ENCODE data around the gene RBM47. TPM values are rescaled to one million over a fixed set of nuclear protein-coding genes. Genes with fewer than 3 reads are reported as not detected.
"Not testable (repeated sequence)": the region's sequence is repeated elsewhere in the genome, so short reads cannot be mapped to it uniquely, and the experiment has no call there.

The RBM47 gene
- total RNA-seq, 1 donor from 2014 or later = 7.1 TPM

DNA sequence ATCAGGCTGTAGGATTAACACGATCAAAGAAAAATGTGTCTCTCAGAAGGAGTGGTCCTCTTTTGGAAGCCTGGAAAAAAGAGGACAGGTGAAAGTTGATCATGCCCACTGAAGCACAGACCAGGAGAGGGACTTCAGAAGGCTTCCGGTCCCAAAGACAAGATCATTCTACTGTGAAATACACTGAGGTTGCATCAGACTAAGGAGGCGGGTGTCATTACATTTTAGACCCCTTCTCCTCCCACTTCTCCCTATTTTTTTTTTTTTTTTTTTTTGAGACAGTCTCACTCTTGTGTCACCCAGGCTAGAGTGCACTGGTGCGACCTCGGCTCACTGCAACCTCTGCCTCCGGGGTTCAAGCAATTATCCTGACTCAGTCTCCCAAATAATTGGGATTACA, 67.5 kb downstream of the RBM47 start:
- Histone ChIP-seq H3K27ac (no peak overlapping the region), H3K9me3 (no peaks in the 10 kb centered on the region), H3K27me3 (no peaks in the 10 kb centered on the region), H3K36me3 (no peaks in the 10 kb centered on the region), H3K4me1 (no peaks in the 10 kb centered on the region), H3K4me3 (no peak overlapping the region)
- intact Hi-C loops (cut with DNase I) = no loop called here
- no peak for DNase-seq (ENCODE audit: low spot score in 2 of 2)
- TF ChIP-seq, protein P1, sequence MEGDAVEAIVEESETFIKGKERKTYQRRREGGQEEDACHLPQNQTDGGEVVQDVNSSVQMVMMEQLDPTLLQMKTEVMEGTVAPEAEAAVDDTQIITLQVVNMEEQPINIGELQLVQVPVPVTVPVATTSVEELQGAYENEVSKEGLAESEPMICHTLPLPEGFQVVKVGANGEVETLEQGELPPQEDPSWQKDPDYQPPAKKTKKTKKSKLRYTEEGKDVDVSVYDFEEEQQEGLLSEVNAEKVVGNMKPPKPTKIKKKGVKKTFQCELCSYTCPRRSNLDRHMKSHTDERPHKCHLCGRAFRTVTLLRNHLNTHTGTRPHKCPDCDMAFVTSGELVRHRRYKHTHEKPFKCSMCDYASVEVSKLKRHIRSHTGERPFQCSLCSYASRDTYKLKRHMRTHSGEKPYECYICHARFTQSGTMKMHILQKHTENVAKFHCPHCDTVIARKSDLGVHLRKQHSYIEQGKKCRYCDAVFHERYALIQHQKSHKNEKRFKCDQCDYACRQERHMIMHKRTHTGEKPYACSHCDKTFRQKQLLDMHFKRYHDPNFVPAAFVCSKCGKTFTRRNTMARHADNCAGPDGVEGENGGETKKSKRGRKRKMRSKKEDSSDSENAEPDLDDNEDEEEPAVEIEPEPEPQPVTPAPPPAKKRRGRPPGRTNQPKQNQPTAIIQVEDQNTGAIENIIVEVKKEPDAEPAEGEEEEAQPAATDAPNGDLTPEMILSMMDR (IDR thresholded peaks at IDR 0.05) = no peak

DNA sequence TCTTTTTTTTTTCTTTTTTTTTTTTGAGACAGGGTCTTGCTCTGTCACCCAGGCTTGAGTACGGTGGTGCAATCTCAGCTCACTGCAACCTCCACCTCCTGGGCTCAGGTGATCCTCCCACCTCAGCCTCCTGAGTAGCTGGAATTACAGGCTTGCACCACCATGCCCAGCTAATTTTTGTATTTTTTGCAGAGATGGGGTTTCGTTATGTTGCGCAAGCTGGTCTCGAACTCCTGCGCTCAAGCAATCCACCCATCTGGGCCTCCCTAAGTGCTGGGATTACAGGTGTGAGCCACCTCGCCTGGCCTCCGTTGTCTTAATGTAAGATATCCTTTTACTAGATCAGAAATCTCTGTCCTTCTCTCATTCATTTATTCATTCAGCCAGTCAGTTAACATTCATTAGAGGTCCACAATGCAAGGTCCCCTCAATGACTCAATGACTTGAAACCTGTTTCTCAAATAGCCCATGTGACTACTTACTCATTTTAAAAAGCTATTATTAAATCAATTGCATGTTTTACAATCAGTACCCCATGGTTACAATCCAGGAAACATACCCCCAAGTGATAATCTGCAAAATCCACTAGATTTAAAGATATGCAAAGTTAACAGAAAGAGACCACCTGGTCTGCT, 68.0 kb downstream of the RBM47 start:
- intact Hi-C loops (cut with DNase I); H3K27me3 ChIP-seq; H3K36me3 ChIP-seq; H3K4me1 ChIP-seq; H3K27ac ChIP-seq; H3K4me3 ChIP-seq; DNase-seq (ENCODE audit: low spot score in 2 of 2); H3K9me3 ChIP-seq: not testable (repeated sequence)

DNA sequence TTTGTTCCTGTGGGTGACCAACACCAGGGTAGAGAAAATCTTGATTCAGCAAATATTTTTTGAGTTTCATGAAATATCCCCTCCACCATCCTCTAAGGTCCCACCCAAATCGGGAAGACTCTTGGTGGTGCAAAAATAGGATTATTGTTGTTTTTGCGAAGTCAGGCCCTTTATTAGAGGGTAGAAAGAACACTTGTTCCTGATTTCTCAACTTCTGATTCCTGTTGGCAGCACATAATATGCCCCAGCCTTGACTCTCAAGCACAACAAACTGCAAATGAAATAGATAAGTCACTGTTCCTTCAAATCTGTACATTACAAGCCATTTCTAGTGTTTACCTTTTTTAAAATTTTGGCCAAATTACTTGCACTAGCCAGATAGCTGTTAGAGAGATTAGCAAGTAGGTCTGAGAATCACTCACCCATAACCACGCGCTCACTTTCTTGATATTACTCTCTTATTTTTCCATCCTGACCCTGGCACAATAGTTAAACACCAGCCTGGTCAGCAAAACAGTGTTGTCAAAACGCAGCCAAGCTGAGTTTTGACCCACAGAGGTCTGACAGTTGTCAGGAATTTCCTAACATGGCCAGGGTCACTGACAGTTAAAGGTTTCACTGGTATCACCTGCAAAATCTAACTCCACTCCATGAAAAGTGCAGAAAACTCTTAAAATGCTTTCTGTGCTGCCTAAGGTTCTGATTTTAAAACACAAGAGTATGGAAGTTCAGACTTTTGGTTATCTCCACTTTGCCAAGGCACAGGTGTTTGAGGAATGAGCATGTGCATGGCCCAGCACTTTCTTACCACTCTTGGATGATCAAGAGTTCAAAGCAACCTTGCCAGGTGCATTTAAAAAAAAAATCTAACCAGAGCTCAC, 69.8 kb downstream of the RBM47 start:
- Histone ChIP-seq H3K4me1 (no peaks in the 10 kb centered on the region), H3K9me3 (no peaks in the 10 kb centered on the region), H3K27ac (no peak overlapping the region), H3K4me3 (no peak overlapping the region), H3K27me3 (no peaks in the 10 kb centered on the region), H3K36me3 (no peaks in the 10 kb centered on the region)
- TF ChIP-seq, protein P1 (IDR thresholded peaks at IDR 0.05) = no peak
- intact Hi-C loops (cut with DNase I) = no loop called here
- DNase-seq (ENCODE audit: low spot score in 2 of 2) = no peak

DNA sequence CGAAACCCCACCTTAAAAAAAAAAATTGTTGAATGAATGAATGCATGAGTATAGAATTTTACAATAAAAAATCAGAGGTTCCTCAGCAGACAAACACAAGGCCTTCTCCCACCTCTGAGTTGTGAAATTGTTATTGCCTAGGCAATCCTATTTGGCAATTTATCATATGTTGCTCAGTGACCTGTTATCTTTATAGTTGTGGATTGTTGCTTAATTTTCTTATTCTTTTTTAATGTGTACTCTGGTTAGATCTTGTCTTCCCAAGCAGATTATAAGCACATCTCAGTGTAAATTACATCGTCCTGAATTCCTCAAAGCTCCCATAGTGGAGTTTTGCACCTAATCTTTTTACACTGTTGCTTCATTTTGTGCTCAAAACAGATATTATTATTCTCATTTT, 71.9 kb downstream of the RBM47 start:
- H3K9me3 ChIP-seq = no peaks in the 10 kb centered on the region
- no peaks in the 10 kb centered on the region for H3K27me3 ChIP-seq
- H3K4me3 ChIP-seq = no peak overlapping the region
- H3K27ac ChIP-seq = no peak overlapping the region
- TF ChIP-seq, protein P1 (IDR thresholded peaks at IDR 0.05) = no peak
- H3K36me3 ChIP-seq = no peaks in the 10 kb centered on the region
- no peak for DNase-seq (ENCODE audit: low spot score in 2 of 2)
- H3K4me1 ChIP-seq = no peaks in the 10 kb centered on the region
- intact Hi-C loops (cut with DNase I) = no loop called here

DNA sequence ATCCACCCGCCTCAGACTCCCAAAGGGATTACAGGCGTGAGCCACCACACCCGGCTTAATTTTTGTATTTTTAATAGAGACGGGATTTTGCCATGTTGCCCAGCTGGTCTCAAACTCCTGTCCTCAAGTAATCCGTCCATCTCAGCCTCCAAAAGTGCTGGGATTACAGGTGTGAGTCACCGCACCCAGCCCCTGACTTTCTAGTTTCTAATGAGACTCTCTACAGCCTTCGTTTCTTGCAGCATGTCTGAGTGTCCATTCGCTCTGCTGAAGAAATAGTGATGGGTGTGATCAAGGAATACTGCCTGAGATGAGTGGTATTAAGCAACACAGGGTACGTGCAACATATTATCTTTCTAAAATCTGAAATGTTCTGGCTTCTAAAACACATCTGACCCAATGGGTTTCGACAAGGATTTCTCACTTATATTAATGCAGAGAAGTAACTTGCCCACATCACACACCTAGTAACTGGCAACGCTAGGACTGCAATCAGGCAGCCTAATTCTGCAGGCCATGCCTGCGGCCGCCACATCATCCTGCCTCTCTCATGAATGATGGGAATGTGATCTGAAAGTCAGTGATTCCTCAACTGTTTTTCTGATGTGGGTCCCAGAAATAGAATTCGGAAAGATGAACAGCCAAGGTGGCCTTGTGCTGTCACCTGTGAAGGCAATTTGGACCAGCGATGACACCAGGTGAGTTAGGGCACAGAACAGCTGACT, 74.3 kb downstream of the RBM47 start:
- DNase-seq (ENCODE audit: low spot score in 2 of 2) = no peak
- H3K27ac ChIP-seq = peak overlapping the region in 1 of 2 donors; percentile 37
- TF ChIP-seq, protein P1 (IDR thresholded peaks at IDR 0.05) = no peak
- H3K27me3 ChIP-seq = no peaks in the 10 kb centered on the region
- H3K9me3 ChIP-seq = no peaks in the 10 kb centered on the region
- no peak overlapping the region for H3K4me3 ChIP-seq
- no peaks in the 10 kb centered on the region for H3K36me3 ChIP-seq
- H3K4me1 ChIP-seq = no peaks in the 10 kb centered on the region
- intact Hi-C loops (cut with DNase I) = no loop called here

DNA sequence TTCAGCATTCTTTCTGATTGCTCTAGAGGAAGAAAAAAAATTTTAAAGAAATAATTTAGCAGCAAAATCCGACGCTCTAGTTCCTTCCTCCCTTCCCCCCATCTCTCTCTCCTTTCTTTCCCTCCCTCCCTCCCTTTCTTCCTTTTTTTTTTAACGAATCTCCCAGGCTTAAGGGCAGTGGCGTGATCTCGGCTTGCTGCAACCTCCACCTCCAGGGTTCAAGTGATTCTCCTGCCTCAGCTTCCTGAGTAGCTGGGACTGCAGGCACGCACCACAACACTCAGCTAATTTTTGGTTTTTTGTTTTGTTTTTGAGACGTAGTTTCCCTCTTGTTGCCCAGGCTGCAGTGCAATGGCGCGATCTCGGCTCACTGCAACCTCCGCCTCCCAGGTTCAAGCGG, 75.0 kb downstream of the RBM47 start:
- H3K4me3 ChIP-seq; H3K36me3 ChIP-seq; H3K27me3 ChIP-seq; H3K9me3 ChIP-seq; H3K4me1 ChIP-seq; DNase-seq (ENCODE audit: low spot score in 2 of 2); intact Hi-C loops (cut with DNase I): not testable (repeated sequence)
- peak overlapping the region in 1 of 2 donors; percentile 37 for H3K27ac ChIP-seq

Data from ascending aorta (tissue), 2 donors.